ENCODE measurements around the gene RNF208. TPM values are rescaled to one million over a fixed set of nuclear protein-coding genes. Genes with fewer than 3 reads are reported as not detected.

RNF208 gene
- total RNA-seq, 2 experiments from 2014 or later = 8.0 to 10.4 TPM

DNA sequence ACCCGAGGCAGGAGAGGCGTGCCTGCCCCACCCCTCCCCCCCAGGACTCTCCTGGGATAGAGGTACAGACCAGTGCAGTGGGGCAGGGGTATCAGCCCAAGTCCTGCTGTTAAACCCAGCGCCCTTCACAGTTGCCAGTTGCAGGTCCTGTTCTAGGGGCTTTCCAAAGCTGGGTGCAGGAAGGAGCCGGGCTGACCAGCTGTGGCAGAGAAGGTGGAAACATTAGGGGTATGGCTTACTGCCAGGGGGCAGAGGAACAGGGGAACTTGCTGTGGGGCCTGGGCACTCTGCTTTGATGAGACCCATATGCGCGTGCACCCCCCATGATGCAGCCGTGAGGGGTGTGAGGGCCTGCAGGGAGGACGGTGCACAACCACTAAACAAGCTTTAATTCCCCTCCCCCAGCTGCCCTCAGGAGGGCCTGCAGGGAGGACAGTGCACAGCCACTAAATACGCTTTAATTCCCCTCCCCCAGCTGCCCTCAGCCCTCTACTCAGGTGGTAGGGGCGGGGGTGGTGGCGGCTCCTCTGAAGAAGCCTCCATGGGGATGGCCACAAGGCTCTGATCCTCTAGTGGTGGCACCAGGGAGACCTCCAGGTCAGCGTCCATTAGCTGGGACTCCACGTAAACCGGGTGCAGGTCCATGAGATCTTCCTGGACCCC is 51.4 kb downstream of the RNF208 start:
- intact Hi-C loops (cut with micrococcal nuclease) = loop anchor here (10.0 kb wide), 1 partner anchor 46 kb away; no protein-coding TSS in a partner anchor
- Mint-ChIP-seq H3K4me1 (ENCODE audit: low read depth) (peaks cover 9% of the 10 kb centered on the region), H3K4me3 (no peak overlapping the region), H3K27me3 (peaks cover 20% of the 10 kb centered on the region), H3K9me3 (no peaks in the 10 kb centered on the region), H3K36me3 (ENCODE audit: low read depth) (no peaks in the 10 kb centered on the region), H3K27ac (no peak overlapping the region)
- CTCF ChIA-PET = interaction anchor here (0.9 to 1.5 kb wide), 2 partner anchors 8 to 66 kb away, joined by 3 to 4 read pairs; no protein-coding TSS in a partner anchor
- POLR2A ChIA-PET = interaction anchor here (2.2 to 2.5 kb wide), 2 partner anchors 10 to 11 kb away, joined by 6 to 7 read pairs; no protein-coding TSS in a partner anchor
- TF ChIP-seq, protein P1, sequence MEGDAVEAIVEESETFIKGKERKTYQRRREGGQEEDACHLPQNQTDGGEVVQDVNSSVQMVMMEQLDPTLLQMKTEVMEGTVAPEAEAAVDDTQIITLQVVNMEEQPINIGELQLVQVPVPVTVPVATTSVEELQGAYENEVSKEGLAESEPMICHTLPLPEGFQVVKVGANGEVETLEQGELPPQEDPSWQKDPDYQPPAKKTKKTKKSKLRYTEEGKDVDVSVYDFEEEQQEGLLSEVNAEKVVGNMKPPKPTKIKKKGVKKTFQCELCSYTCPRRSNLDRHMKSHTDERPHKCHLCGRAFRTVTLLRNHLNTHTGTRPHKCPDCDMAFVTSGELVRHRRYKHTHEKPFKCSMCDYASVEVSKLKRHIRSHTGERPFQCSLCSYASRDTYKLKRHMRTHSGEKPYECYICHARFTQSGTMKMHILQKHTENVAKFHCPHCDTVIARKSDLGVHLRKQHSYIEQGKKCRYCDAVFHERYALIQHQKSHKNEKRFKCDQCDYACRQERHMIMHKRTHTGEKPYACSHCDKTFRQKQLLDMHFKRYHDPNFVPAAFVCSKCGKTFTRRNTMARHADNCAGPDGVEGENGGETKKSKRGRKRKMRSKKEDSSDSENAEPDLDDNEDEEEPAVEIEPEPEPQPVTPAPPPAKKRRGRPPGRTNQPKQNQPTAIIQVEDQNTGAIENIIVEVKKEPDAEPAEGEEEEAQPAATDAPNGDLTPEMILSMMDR (IDR thresholded peaks at IDR 0.05) = no peak
- ATAC-seq = no peak
- DNase-seq = no peak

Other genes with a start within 250 kb of the RNF208 start
- gene PTGDS, start 244.7 kb downstream of the RNF208 start, total RNA-seq = not detected
- not detected for gene LCNL1, start 239.2 kb downstream of the RNF208 start, total RNA-seq
- gene PAXX, start 229.8 kb downstream of the RNF208 start, total RNA-seq = 10 to 100 TPM; 60.5 to 61.8 TPM
- gene CLIC3, start 225.7 kb downstream of the RNF208 start, total RNA-seq = not detected
- 10 to 100 TPM; 11.8 to 16.2 TPM for gene ABCA2, start 194.0 kb downstream of the RNF208 start, total RNA-seq
- gene FUT7, start 190.2 kb downstream of the RNF208 start, total RNA-seq = under 1 TPM in 1 of 2 experiments, not detected in 1; 0.09 TPM
- 10 to 100 TPM; 18.2 to 21.2 TPM for gene NPDC1, start 176.1 kb downstream of the RNF208 start, total RNA-seq
- not detected for gene ENTPD2, start 168.2 kb downstream of the RNF208 start, total RNA-seq
- gene SAPCD2, start 151.7 kb downstream of the RNF208 start, total RNA-seq = 10 to 100 TPM; 13.5 to 13.7 TPM
- gene UAP1L1, start 144.7 kb downstream of the RNF208 start, total RNA-seq = 10 to 100 TPM; 49.8 to 50.1 TPM
- 10 to 100 TPM; 31.1 to 33.2 TPM for gene MAN1B1, start 135.3 kb downstream of the RNF208 start, total RNA-seq
- gene DPP7, start 107.5 kb downstream of the RNF208 start, total RNA-seq = 100 to 1,000 TPM; 222 to 227 TPM
- gene GRIN1, start 83.1 kb downstream of the RNF208 start, total RNA-seq = not detected
- not detected for gene LRRC26, start 52.2 kb downstream of the RNF208 start, total RNA-seq
- gene TMEM210, start 50.2 kb downstream of the RNF208 start, total RNA-seq = not detected
- gene ANAPC2, start 33.7 kb downstream of the RNF208 start, total RNA-seq = 10 to 100 TPM; 38.6 to 39.6 TPM
- 10 to 100 TPM; 53.3 to 58.4 TPM for gene SSNA1, start 33.6 kb downstream of the RNF208 start, total RNA-seq
- 1 to 10 TPM; 5.7 to 6.6 TPM for gene TPRN, start 21.5 kb downstream of the RNF208 start, total RNA-seq
- gene TMEM203, start 16.6 kb downstream of the RNF208 start, total RNA-seq = 10 to 100 TPM; 29.4 to 29.9 TPM
- 10 to 100 TPM; 29.5 to 30.7 TPM for gene NDOR1, start 16.5 kb downstream of the RNF208 start, total RNA-seq
- under 1 TPM in 1 of 2 experiments, not detected in 1; 0.34 TPM for gene CYSRT1, start 2.9 kb upstream of the RNF208 start, total RNA-seq
- gene RNF224, start 5.3 kb upstream of the RNF208 start, total RNA-seq = not detected
- gene SLC34A3, start 8.7 kb upstream of the RNF208 start, total RNA-seq = not detected
- gene TUBB4B, start 19.0 kb upstream of the RNF208 start, total RNA-seq = 100 to 1,000 TPM; 228 to 230 TPM
- not detected for gene STPG3, start 29.0 kb upstream of the RNF208 start, total RNA-seq
- gene NELFB, start 33.1 kb upstream of the RNF208 start, total RNA-seq = 10 to 100 TPM; 50.9 to 54.3 TPM
- gene TOR4A, start 55.5 kb upstream of the RNF208 start, total RNA-seq = 1 to 10 TPM; 2.9 to 3.0 TPM
- gene NRARP, start 80.0 kb upstream of the RNF208 start, total RNA-seq = 1 to 10 TPM; 3.3 to 4.4 TPM
- 1 to 10 TPM; 8.1 to 9.0 TPM for gene EXD3, start 200.9 kb upstream of the RNF208 start, total RNA-seq
- gene NOXA1, start 201.2 kb upstream of the RNF208 start, total RNA-seq = under 1 TPM; 0.72 to 0.95 TPM
- gene ENTPD8, start 219.1 kb upstream of the RNF208 start, total RNA-seq = not detected
- 100 to 1,000 TPM; 112 to 116 TPM for gene NSMF, start 237.1 kb upstream of the RNF208 start, total RNA-seq